PFSK-1 (cell line): ENCODE results near the gene ORM1.

Source experiments
- FOXP2 ChIP-seq: optimal IDR thresholded peaks from 2 replicates; pipeline ENCODE3; 2011; ENCODE audit warnings: borderline replicate concordance, control low read depth, inconsistent platforms; ENCODE audit not compliant: insufficient read depth; ENCODE audit errors: extremely low read length, extremely low read depth
- TAF1 ChIP-seq: IDR thresholded peaks from 2 replicates; pipeline ENCODE4 v1.6.1; 2012; ENCODE audit warnings: low read length, control low read depth, borderline replicate concordance; ENCODE audit not compliant: insufficient read depth
- TF ChIP-seq, protein P1 (sequence below), 2 experiments: IDR thresholded peaks; 2 replicates each; pipeline versions ENCODE4 v1.6.1 to v1.8.0; 2011 to 2012; ENCODE audit warnings: low read depth in 2 of 2, low read length in 2 of 2, control low read depth in 1 of 2, inconsistent platforms in 1 of 2, mild to moderate bottlenecking in 1 of 2, moderate library complexity in 1 of 2; ENCODE audit not compliant: insufficient read depth in 1 of 2

DNA sequence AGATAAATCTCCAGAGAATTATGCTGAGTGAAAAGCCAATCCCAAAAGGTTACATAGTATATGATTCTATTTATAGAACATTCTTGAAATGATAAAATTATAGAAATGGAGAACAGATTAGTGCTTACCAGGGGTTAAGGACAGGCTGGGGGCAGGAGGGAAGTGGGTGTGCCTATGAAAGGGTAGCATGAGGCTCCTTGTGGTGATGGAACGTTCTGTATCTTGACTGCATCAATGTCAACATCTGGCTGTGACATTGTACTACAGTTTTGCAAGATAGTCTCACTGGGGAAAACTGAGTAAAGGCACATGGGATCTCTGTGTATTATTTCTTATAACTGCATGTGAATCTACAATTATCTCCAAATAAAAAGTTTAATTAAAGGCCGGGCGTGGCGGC lies 29.0 kb downstream of the ORM1 start:
- no peak for TF ChIP-seq TAF1
- TF ChIP-seq, protein P1, sequence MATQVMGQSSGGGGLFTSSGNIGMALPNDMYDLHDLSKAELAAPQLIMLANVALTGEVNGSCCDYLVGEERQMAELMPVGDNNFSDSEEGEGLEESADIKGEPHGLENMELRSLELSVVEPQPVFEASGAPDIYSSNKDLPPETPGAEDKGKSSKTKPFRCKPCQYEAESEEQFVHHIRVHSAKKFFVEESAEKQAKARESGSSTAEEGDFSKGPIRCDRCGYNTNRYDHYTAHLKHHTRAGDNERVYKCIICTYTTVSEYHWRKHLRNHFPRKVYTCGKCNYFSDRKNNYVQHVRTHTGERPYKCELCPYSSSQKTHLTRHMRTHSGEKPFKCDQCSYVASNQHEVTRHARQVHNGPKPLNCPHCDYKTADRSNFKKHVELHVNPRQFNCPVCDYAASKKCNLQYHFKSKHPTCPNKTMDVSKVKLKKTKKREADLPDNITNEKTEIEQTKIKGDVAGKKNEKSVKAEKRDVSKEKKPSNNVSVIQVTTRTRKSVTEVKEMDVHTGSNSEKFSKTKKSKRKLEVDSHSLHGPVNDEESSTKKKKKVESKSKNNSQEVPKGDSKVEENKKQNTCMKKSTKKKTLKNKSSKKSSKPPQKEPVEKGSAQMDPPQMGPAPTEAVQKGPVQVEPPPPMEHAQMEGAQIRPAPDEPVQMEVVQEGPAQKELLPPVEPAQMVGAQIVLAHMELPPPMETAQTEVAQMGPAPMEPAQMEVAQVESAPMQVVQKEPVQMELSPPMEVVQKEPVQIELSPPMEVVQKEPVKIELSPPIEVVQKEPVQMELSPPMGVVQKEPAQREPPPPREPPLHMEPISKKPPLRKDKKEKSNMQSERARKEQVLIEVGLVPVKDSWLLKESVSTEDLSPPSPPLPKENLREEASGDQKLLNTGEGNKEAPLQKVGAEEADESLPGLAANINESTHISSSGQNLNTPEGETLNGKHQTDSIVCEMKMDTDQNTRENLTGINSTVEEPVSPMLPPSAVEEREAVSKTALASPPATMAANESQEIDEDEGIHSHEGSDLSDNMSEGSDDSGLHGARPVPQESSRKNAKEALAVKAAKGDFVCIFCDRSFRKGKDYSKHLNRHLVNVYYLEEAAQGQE (IDR thresholded peaks at IDR 0.05; ENCODE audit: insufficient read depth in 1 of 2, low read depth in 2 of 2, low read length in 2 of 2): no peak
- no peak for TF ChIP-seq FOXP2
